ENCODE results near the gene CECR2. TPM values are rescaled to one million over a fixed set of nuclear protein-coding genes. Genes with fewer than 3 reads are reported as not detected.

CECR2 gene
- total RNA-seq: 0.15 and 0.17 TPM in 2 replicates

GRCh38 chr22:17369439-17370025 is at the start of gene CECR2:
CECR2 (plus strand) TSS chr22:17369460; CDS start chr22:17369784, 324 bp downstream.

DNA sequence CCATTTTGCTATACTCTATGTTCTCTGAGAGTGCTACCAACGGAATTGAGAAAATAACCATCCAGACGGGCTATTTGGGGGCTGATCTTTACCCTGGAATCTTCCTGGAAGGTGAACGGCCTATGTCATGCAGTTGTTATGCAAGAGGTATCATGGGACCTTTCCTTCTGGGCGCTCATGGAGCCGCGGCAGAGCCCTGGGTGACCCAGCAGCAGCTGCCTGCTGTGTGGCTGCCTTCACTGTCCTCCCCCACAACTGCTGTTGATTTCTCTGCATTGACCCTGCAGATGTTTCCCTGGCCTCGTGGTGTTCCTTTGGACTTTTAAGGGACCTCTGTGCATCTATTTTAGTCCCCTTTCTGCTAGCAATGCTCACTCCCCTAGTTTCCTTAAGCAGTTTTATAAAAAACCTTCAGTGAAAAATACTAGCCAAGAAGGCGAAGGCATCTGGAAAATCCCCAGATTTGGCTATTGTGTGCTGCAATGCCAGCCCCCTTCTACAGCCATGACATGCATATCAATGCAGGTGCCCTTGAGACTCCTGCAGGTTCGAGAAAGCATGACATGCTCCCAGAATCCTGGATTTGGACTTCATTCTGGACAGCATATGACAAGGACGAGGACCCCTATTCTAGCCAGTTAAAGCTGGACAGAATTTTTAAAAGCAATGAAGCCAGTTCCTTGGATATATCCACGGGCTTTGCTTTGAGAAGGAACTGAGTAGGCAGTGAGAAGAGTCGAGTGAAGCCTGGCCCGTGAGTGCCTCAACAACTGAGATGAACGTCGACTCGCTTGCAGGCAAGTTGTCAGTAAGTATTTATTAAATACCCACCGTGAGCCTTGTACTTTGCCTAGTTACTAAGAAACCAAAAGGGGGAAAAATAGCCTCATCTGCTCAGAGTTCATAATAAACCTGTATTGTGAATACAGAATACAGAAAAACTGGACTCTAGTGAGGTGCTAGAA is 193.9 kb downstream of the CECR2 start, which contains the start of gene SLC25A18:
Gene SLC25A18 (plus strand): TSS at position 593 of the 965 bp plus-strand sequence. CDS start 16,447 bp downstream, outside the sequence.

Other genes starting within 250 kb of the CECR2 start
- under 0.01 and 0.17 TPM in 2 replicates for gene TMEM121B, start 248.1 kb upstream of the CECR2 start, total RNA-seq
- gene HDHD5, start 210.2 kb upstream of the CECR2 start, total RNA-seq: 38.5 and 42.7 TPM in 2 replicates
- 9.5 and 9.8 TPM in 2 replicates for gene ADA2, start 150.0 kb upstream of the CECR2 start, total RNA-seq
- 0.15 and 0.17 TPM in 2 replicates for gene SLC25A18, start 194.0 kb downstream of the CECR2 start, total RNA-seq